GM12801 (cell line): ENCODE results near the gene LYST.

ENCODE experiments used
- CTCF ChIP-seq: IDR thresholded peaks from one replicate; pipeline ENCODE4 v1.5.1; 2011; ENCODE audit warnings: control low read depth; ENCODE audit not compliant: insufficient read length; ENCODE audit errors: extremely low read depth

LYST gene

GRCh38 chr1:235631816-235632215 is 234.9 kb downstream of the LYST start:
- no peak for TF ChIP-seq CTCF

DNA sequence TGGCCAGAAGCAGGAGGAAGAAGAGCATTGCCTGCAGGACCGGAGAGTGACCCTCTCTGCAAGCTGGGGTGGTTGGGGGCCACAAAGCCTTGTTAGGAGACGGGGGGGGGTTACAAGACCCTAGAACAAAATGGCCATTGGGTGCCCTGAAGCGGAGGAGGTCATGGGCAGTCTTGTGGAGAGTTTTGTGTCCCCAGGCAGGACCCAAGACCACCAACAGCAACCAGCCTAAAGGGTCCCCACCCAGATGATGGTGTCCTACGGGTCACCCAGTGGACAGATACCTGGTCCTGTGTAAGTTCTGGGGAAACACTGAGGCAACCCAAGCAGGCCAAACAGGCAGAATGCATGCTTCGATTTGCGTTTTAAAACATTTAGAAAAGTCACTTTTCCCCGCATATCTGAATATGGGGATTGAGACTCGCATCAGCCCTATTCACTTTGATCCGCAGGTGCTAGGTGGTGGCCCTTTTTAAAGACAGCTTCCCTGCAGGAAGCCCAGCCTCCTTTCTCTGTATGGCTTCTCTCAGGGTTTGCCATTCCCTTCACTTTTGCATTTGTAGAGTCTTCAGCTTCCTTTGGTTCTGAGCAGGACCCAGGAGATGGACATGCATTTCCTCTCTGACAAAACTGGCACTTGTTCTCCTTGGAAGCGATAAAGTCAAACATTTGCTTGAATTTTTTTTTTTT is 238.2 kb downstream of the LYST start:
- no peak for TF ChIP-seq CTCF

GRCh38 chr1:235625831-235626230 is 240.9 kb downstream of the LYST start:
- TF ChIP-seq CTCF: no peak

DNA sequence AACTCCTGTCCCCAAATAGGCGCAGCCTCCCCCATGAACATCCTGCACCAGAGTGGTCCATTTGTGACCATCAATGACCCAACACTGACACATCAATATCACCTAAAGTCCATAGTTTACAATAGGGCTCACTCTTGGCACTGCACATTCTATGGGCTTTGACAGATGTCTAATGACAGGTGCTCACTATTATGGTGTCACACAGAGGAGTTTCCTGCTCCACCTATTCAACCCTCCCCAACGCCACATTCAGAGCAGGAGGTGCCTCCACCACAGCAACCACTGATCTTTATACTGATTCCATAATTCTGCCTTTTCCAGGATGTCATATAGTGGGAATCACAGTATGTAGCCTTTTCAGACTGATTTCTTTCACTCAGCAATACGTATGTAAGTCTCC is 241.4 kb downstream of the LYST start:
- TF ChIP-seq CTCF: no peak

DNA sequence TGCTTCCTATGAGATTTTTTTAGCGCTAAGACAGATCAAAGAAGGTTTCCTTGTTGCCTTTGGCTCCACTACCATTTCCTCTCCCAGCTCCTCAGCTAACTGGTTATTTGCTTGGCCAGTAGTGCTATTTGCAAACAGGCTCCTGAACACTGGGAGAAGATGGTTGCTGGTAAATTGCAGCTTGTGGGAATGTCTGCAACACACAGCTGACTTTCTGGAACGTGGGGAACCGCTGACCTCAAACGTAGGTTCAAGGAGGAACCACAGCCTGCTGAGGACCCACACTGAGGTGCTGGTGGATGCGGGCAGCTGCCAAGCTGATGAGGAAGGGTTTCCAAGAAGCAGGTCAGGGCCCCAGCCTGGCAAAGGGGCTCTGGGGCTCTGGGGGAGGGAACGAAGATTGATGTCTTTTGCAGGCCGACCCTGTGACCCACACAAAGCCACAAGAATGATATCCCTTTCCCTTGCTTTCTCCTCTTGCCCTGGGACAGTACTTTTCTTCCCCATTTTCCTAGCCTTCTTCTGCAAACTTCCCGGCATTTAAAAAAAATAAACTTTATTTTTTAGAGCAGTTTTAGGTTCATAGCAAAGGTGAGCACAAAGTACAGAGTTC is 241.9 kb downstream of the LYST start:
- no peak for TF ChIP-seq CTCF

DNA sequence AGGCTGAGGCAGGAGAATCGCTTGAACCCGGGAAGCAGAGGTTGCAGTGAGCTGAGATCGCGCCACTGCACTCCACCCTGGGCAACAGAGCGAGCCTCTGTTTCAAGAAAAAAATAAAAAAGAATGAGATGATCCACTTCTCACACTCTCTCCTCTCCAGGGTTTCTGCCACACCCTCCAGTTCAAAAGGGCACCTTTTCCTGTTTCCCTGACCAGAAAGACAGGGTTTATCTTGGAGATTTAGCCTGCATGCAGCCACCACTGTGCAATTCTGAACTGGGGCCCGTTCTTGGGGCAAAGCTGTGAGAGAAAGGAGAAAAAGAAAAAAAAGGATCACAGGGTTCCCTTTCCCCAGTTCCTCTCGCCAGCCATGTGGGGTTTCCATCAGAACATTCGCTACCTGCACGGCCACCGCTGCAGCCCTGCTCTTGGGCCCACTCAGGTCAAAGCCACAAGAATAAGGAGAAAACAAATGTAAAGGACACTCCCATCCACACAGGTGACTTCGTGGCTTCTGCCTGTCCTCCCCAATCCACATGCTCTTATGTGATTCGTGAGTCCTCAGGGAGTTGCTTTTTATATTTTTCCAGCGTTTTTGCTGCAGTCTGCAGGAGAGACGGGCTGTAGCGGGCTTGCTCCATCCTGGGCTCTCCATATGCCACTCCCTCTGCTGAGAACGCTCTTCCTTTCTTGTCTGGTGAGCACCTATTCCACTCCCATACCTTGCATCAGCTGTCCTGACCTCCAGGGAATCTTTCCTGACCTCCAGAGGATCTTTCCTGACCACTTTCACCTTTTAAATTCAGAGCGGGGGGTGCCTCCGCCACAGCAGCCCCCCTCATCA is 243.5 kb downstream of the LYST start:
- TF ChIP-seq CTCF: no peak

DNA sequence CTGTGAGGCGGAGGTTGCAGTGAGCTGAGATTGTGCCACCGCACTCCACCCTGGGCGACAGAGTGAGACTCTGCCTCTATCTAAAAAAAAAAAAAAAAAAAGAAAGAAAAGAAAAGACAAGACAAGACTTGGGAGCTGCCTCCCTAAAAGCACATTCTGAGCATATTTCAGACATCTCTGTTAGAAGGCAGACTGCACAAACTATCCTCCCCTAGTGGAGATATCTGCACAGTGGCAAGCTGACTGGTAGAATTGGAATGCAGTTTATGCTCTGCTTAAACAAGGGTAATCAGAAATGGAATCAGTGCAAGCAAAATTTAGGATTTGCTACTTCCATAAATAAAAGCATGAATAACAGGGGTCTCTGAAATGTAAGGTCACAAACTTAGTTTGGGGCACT is 248.9 kb downstream of the LYST start:
- no peak for TF ChIP-seq CTCF
